GM21447 (cell line): ENCODE results near the gene AFG1L.
"Not testable (repeated sequence)": the region's sequence is repeated elsewhere in the genome, so short reads cannot be mapped to it uniquely, and the experiment has no call there.

Source experiments
- ATAC-seq: cut with Tn5 transposase; IDR thresholded peaks from one replicate; pipeline ENCODE4 v1.9.1; 2021; ENCODE audit not compliant: unreplicated experiment

Gene AFG1L

DNA sequence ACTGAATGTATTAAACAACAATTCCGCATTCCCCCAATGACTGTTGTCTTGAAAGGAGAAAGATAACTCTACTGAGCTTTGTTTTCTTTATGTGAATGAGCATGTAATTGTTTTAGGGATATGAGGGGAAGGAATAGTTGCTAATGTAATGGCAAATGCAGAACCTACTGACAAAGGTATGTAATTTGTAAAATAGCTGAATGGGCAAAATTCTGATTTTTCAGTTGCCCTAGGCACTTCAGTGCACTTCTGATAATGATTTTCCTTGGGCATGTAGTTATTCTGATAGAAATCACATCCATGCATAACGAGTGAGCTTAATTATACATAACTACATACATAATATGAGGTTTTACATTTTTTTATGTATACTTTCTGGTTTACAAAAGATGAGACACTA, 212.5 kb downstream of the AFG1L start:
- ATAC-seq = no peak

DNA sequence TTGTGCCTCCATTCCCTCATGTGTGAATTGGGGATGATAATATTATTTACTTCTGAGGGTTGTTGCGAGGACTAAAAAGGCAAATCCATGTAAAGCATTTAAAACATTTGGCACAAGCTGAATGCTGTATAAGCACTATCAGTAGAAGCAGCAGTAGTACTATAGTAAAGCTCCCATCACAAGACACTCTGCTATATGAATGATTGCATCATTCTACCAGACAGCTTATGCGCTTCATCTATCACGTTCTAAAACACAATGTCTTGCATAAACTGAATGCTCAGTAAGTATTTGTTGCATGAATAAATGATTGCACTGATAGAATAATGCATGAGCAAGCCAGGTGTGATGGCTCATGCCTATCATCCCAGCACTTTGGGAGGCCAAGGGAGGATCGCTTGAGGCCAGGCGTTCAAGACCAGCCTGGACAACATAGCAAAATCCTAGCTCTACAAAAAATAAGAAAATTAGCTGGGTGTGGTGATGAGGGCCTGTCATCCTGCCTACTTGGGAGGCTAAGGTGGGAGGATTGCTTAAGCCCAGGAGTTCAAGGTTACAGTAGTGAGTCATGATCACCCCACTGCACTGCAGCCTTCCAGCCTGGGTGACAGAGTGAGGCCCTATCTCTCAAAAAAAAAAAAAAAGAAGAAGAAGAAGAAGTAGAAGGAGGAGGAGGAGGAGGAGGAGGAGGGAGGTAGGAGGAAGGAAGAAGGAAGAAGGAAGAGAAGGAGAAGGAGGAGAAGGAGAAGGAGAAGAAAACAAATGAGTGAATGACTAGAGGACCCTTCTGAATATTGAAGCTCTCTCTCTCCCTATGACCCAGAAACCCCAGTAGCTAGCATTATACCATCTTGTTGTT, 215.8 kb downstream of the AFG1L start:
- no peak for ATAC-seq

- ATAC-seq = no peak
These were observed 224.1 kb downstream of the AFG1L start for GRCh38 chr6:108518714-108519576.

- no peak for ATAC-seq
These were observed 226.8 kb downstream of the AFG1L start for GRCh38 chr6:108521616-108522107.

- no peak for ATAC-seq
These were observed 228.8 kb downstream of the AFG1L start for GRCh38 chr6:108523697-108524096.

DNA sequence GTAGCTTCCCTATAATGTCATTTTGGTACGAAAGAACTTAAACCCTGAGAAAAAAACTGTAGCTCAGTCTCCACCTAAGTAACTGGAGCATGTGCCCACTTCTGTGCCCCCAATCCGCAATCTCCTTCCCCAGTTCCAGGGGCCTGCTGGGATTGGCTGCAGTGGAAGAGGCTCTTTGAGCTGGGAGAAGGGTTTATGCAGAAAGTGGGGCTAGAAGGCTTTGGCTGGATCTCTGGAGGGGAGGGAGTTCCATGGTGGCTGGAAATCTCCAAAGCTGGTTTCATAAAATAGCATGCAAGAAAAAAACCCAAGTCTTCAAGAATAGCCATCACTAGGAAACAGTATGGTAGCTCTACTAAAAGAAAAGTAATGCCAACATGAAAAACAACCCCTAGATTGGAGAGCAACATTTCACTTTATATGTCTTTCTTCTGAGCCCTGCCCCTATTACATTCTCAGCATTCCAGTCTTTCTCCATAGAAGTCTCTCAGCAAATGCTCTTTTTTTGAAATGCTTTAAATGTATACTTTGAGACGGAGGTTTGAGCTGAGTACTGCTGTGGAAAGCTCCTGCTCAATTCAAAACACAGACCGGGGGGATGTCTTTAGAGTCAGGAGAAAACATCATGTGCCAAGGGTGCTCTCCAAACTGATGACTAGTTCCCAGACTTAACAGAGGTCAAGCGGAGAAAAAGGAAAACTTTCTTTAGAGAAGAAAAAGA, 229.8 kb downstream of the AFG1L start:
- ATAC-seq = no peak

GRCh38 chr6:108526739-108527174, 231.9 kb downstream of the AFG1L start:
- no peak for ATAC-seq

DNA sequence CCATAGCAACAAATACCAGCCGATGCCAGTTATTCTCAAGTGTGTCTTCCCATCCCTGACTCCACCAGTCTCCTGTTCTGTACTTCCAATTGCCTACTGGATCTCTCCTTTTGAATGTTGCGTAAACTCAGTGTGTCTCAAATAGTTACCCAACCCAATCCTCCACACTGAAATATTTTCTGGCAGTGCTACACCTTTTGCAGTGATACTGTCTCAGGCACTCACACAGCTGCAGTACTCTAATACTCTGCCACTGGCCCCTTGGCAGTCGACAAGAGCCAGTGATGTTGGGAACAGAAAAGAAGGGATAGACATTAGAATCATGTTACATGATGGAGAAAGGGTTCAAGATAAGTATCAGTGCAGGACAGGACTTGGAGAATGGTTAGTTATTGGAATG, 234.0 kb downstream of the AFG1L start:
- ATAC-seq = no peak

- no peak for ATAC-seq
These were observed 236.5 kb downstream of the AFG1L start for GRCh38 chr6:108531332-108531731.

DNA sequence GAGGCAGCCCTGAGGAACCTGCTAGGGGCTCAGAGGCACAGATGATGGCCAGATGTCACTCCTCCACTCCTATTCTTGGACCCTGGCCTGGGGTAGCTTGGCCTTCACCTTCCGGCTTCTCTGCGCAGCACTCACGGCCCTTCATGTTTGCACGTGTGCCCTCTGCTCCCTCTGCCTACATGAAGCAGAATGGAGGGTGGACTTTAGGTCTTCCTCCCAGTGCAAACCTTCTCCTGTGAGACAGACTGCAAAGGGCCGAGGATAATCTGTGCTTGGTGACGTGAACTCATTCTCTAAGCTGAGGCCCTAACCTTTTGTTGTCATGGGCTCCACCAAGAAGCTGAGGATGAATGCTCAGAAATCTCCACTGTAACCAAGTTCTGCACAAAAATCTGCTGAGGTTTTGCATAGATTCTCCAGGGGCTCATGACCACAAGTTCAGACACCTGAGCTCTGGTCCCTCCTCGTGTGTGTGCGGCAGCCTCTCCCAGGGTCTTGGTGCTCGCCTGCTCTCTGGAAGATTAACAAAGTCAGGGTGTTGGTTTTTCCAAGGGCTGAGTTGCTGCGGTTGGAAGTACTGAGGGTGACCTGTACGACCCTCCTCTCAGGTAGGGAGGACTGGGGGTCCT, 240.4 kb downstream of the AFG1L start:
- no peak for ATAC-seq

- not testable (repeated sequence) for ATAC-seq
These were observed 241.2 kb downstream of the AFG1L start for GRCh38 chr6:108535920-108536535.

DNA sequence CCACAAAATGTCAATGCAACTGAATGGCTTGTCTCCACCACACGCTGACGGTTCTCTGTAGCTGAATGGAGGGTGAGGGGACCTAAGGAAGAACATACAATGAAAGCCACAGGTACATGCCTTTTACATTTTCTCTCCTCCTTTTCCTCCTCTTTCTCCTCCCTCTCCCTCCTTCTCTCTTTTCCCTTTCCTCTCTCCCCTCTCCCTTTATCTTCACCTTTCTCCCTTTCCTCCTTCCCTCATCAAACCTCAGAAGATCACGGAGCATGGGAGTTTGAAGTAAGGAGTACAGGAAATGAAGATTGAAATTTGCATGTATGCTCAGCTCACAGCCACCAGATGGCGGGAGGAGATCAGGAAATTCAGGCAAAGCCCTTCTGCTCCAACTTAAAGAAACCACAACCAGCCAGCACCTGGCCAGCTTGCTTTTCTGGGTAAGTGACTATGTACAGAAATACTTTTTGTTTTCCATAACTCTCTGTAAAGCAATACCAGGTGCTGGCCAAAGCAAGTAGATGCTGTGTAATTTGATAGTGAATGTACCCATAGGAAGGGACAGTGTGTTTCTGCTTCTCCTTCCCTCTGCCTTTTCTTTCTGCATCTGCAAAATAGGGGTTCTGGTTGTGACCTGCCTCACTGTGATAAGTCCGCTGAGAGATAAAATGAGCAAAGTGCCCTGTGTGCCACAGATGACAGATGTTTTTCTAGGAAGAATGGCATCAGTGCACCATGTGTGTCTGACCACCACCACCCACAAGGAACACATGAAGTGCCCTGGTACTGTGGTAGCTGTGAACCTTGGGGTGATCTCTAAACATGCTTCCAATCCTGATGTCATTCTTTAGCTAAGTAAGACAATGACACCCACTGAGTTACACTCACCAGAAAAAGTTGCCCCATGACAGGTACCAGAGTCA, 247.2 kb downstream of the AFG1L start:
- ATAC-seq = no peak

GRCh38 chr6:108543175-108543940, 248.5 kb downstream of the AFG1L start:
- ATAC-seq = no peak

DNA sequence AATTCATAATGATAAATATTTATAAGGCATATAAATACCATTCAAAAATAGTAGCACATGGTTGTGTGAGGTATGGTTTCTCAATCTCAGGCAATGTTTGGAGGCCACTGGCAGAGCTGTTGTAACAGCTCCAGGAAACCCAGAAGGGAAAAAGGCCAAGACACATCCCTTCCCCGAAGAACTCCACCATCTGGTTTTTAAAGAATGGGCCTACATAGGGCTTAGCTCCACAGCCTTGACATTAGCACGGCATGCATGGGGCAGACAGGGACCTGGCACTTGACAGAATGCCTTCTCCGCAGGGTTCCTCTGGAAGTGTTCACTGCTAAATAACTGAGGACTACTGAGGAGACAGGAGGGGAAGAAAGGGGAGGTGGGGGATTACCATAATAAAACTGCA, 249.8 kb downstream of the AFG1L start:
- no peak for ATAC-seq

DNA sequence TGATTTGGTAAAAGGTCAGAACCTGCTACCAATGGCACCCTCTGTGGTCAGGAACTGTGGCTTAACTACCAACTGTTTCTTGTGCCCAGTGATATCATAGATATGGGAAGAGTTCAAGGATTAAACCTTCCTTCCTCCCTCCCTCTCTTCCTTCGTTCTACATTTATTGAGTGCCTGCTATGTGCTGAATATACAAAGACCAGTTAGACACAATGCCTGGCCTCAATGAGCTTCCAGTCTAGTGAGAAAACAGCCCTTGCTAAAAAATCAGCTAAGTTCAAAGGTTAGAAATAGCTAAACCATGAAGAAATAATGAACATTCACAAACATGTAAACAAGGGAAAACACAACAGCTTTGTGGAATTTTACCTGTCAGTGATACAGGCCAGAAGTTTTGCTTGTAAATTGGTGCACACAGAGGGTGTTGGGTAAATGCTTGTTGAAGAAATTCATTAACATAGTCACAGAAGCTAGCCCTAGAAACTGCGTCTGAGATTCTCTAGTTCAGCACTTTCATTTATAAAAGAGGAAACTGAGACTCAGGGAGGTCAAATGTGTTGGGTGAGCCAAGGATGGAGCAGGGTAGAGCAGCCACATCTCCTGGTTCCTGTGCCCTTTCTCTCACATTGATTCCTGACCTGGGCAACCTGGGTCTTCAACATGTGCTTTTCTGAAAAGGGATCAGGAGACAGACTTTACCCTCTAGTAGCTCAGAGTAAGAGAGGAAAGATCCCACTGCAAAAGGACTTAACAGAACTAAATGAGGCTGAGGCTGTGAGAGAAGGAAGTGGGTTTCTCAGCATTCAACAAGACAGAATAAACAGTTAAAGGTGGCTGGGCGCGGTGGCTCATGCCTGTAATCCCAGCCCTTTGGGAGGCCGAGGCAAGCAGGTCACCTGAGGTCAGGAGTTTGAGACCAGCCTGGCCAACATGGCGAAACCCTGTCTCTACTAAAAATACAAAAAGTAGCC, 251.5 kb downstream of the AFG1L start:
- no peak for ATAC-seq

- no peak for ATAC-seq
These were observed 254.4 kb downstream of the AFG1L start for GRCh38 chr6:108549241-108549640.

- no peak for ATAC-seq
These were observed 254.9 kb downstream of the AFG1L start for GRCh38 chr6:108549741-108550140.
